GM21529 (cell line): ENCODE measurements around the gene CDK10.
"Not testable (repeated sequence)": the region's sequence is repeated elsewhere in the genome, so short reads cannot be mapped to it uniquely, and the experiment has no call there.

Experiments used
- ATAC-seq: cut with Tn5 transposase; IDR thresholded peaks from one replicate; pipeline ENCODE4 v1.9.1; 2021; ENCODE audit not compliant: unreplicated experiment

The CDK10 gene

DNA sequence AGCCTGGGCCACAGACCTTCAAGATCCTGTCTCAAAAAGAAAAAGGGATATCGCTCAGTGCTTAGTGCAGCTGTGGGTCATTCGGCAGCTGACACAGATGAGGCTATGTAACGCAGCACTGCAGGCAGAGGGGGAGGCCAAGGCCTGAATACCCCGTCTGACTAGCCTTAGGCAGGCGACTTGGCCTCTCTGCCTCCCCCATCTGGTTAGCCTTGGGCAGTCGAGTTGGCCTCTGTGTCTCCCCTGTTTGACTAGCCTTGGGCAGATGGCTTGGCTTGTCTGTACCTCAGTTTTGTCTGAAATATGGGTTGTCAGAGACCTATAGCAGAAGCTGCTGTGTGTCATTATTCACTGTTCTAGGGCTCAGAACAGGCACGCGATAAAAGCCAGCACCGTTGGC, 18.9 kb upstream of the CDK10 start:
- no peak for ATAC-seq

- no peak for ATAC-seq
Measured at GRCh38 chr16:89668790-89669158, 17.7 kb upstream of the CDK10 start.

DNA sequence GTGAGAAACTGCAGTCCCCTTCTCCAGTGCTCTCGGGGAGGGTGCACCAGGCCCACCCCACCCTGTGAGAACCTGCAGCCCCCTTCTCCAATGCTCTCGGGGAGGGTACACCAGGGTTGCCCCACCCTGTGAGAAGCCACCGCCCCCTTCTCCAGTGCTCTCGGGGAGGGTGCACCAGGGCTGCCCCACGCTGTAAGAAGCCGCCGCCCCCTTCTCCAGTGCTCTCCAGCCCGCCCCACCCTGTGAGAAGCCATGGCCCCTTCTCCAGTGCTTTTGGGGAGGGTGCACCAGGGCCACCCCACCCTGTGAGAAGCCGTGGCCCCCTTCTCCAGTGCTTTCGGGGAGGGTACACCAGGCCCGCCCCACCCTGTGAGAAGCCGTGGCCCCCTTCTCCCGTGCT, 16.7 kb upstream of the CDK10 start:
- no peak for ATAC-seq

DNA sequence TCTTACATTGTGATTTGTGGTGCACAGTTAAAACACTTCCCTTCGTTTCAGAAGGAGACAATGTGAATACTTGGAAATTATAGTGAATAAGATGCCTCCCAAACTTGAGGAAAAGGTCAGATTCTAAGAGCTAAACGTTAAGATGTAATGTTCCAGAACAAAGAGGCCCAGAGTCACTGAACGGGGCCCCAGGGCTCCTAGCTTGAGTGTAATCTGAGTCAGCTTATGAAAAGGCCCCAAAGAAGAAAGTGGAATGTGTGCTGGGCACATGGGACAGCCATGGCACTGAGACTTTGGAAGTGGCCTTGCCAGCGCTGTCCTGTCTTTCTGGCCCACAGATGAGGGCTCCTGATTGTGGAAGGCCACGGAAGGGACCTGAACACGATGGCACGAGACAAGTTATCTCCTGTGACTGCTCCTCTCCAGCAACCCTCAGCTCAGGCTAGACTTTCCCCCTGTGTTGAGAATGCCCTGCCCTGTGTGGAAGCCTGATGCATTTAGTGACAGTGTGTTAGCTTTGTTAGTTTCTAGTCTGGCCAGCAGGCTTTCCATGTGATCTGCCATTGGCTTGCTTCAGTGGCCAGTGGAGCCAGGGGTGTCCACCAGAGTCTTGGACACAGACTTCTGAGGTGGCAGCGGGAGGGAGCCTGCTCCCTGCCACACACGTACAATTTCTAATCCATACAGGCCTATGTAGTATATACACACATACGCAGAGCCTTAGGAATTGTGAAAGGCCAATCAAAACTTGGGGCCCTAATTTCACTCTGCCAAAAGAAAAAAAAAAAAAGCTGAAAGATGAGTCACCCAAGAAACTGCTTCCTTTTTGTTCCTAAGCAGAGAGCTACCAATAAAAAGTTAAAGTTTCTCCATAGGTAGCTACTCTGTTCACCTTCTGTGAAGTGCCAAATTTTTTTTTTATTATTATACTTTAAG, 15.7 kb upstream of the CDK10 start:
- ATAC-seq: no peak

DNA sequence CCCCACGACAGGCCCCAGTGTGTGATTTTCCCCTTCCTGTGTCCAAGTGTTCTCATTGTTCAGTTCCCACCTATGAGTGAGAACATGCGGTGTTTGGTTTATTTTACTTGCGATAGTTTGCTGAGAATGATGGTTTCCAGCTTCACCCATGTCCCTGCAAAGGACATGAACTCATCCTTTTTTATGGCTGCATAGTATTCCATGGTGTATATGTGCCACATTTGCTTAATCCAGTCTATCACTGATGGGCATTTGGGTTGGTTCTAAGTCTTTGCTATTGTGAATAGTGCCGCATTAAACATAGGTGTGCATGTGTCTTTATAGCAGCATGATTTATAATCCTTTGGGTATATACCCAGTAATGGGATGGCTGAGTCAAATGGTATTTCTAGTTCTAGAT, 14.9 kb upstream of the CDK10 start:
- not testable (repeated sequence) for ATAC-seq

GRCh38 chr16:89672177-89672941, 14.1 kb upstream of the CDK10 start:
- ATAC-seq: no peak

DNA sequence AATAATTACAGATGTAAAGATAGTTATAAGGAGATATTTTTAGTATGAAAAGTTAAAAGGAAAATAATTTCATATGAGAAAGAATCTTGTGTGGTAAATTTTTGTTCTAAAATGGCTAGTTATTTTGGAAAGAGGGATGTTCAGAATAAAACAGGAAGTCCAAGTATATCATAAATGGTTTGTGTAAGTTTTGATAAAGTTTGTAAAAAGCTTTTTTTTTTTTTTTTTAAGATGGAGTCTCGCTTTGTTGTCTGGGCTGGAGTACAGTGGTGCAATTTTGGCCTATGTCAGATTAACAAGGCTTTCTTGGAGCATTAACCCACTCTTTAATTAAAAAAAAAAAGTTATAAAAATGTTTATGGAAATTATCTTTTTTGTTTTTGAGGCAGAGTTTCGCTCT, 8.2 kb upstream of the CDK10 start:
- no peak for ATAC-seq

- ATAC-seq: no peak
Measured at GRCh38 chr16:89685916-89686315, 573 bp upstream of the CDK10 start.

- peak; percentile 37 for ATAC-seq
Measured at GRCh38 chr16:89687092-89687940, 827 bp downstream of the CDK10 start.

GRCh38 chr16:89688395-89688794, 1.9 kb downstream of the CDK10 start:
- no peak for ATAC-seq

- no peak for ATAC-seq
Measured at GRCh38 chr16:89689142-89689541, 2.7 kb downstream of the CDK10 start.

- ATAC-seq: not testable (repeated sequence)
Measured at GRCh38 chr16:89689621-89690020, 3.1 kb downstream of the CDK10 start.

DNA sequence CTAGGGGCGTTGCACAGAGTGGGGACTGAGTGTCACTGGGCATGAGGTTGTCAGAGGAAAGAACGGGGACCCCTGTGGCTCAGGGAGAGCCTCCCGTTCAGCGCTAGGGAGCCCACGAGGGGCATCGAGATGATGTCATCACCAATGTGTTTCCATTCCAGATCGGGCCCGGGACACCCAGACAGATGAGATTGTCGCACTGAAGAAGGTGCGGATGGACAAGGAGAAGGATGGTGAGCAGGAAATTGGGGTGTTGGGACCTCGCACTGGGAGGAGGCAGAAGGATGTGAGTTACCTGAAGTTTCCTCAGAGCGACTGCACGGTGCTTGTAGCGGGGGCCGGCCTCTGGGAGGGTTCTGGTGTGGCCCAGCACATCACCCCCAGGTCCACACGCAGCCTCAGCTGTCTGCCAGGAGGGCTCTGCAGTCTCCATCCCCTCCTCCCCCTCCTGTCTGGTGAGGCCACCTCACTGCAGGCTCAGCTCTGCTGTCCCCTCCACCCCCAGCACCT, 4.0 kb downstream of the CDK10 start:
- ATAC-seq: no peak

GRCh38 chr16:89691231-89691985, 4.9 kb downstream of the CDK10 start:
- ATAC-seq: no peak

DNA sequence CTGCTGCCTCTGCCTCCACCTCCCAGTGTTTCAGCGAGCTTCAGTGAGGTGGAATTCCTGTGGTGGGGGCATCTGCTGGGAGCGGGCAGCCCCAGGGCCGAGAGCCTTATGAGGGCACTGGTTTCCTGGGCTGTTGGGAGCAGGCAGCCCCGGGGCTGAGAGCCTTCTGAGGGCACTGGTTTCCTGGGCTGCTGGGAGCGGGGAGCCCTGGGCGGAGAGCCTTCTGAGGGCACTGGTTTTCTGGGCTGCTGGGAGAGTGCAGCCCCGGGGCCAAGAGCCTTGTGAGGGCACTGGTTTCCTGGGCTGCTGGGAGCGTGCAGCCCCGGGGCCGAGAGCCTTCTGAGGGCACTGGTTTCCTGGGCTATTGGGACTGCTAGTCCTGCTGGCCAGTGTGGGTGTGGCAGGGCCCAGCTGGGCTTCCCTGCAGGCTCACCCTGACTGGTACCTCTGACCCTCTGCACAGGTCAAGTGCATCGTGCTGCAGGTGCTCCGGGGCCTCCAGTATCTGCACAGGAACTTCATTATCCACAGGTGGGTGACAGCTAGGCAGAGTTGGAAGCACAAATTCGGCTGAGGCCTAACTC, 5.6 kb downstream of the CDK10 start:
- ATAC-seq: no peak

GRCh38 chr16:89693289-89693731, 6.8 kb downstream of the CDK10 start:
- ATAC-seq: no peak

DNA sequence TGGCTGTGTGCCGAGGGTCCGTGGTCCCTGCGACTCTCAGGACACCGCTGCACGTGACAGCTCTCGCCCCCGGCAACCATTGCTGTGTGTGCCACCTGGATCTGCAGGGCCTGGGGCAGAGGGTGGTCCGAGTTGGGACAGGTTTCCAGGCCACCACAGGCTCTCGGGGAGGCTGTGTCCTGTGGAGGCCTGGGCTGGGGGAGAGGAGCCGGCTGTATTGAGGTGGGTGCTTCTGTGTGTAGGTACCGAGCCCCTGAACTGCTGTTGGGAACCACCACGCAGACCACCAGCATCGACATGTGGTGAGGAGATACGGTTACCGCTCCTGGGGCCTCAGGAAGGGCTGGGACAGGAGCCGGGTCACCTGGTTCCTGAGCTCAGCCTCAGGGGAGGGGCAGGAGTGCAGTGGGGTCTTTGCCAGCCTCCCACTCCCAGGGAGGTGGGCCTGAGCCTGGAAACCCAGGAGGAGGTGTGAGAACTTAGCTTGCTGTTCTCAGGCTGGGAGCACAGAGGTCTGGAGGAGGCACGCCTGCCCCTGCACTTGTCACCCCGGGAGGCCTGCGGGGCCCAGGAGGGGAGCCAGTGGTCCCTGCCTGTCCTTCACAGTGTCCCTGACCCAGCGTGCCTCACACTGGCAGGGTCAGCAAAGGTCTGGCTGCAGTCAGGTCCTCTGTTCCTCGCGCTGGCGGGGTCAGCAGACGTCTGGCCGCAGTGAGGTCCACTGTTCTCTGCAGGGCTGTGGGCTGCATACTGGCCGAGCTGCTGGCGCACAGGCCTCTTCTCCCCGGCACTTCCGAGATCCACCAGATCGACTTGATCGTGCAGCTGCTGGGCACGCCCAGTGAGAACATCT, 7.7 kb downstream of the CDK10 start:
- no peak for ATAC-seq

- ATAC-seq: not testable (repeated sequence)
Measured at GRCh38 chr16:89694784-89695085, 8.2 kb downstream of the CDK10 start.
